ENCODE data around the gene SAFB2.

GRCh38 chr19:5595745-5596144 lies 26.8 kb downstream of the SAFB2 start:
- TF ChIP-seq CTCF (IDR thresholded peaks at IDR 0.05) (no peak), POLR2A (IDR thresholded peaks at IDR 0.05) (no peak)
